ENCODE data around the gene KLHL29.

GRCh38 chr2:23559561-23560239 lies 174.7 kb downstream of the KLHL29 start:
- TF ChIP-seq CTCF (IDR thresholded peaks at IDR 0.05; ENCODE audit: low read length) (no peak), EZH2 (optimal IDR thresholded peaks at IDR 0.05; ENCODE audit: low read depth, low read length) (no peak), EZH2phosphoT487 (IDR thresholded peaks at IDR 0.05; ENCODE audit: low read length) (no peak)
